ENCODE measurements around the gene DENND6B. TPM values are rescaled to one million over a fixed set of nuclear protein-coding genes. Genes with fewer than 3 reads are reported as not detected.

DENND6B gene
- total RNA-seq, 6 experiments from 2014 or later: 0.98 to 4.1 (median 1.9) TPM

DNA sequence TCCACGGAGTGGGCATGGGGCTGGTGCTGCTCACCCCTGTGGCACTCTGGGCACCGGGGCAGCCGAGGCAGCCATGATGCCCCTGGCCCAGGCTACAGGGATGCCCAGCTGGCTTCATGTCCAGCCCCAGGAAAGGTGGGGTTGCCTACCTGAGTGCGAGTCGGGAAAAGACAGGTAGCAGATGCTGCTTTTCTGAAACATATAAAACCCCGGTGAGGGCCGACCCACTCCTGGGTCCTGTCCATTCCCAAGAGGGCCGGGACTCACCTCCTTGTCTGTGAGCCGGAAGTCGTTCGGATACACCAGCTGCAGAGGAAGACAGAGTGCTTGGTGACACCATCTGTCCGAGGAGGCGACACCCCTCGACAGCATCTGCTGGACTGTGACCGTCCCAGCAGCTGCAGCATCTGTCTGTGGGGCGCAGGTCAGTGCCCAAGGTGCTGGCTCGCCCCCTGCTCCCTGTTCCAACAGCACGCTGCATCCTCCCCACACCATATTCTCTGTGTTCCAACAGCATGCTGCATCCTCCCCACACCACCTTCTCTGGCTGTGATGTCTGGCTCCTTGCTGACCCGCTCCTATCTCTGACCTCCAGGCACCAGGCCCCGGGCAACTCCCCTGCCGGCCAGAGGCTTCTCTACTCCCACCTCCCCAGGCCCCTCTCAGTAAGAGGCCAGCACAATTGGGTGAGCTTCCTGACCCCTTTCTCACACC, 8.0 kb downstream of the DENND6B start:
- Histone ChIP-seq H3K4me3 (no peak overlapping the region), H3K9me3 (no peaks in the 10 kb centered on the region), H3K4me1 (peaks cover 0 to 5% (median 2%) of the 10 kb centered on the region in 4 donors), H3K27me3 (no peaks in the 10 kb centered on the region), H3K27ac (no peak overlapping the region), H3K36me3 (no peaks in the 10 kb centered on the region)
- ATAC-seq: no peak
- no peak for DNase-seq
- intact Hi-C loops (cut with DNase I): no loop called here
- WGBS (ENCODE audit: insufficient coverage, low coverage, low lambda C conversion rate, missing lambda C conversion rate): 71% methylated on average over 3 of the region's 21 CpGs
- no peak for TF ChIP-seq POLR2A (IDR thresholded peaks at IDR 0.05)
- TF ChIP-seq, protein P1, sequence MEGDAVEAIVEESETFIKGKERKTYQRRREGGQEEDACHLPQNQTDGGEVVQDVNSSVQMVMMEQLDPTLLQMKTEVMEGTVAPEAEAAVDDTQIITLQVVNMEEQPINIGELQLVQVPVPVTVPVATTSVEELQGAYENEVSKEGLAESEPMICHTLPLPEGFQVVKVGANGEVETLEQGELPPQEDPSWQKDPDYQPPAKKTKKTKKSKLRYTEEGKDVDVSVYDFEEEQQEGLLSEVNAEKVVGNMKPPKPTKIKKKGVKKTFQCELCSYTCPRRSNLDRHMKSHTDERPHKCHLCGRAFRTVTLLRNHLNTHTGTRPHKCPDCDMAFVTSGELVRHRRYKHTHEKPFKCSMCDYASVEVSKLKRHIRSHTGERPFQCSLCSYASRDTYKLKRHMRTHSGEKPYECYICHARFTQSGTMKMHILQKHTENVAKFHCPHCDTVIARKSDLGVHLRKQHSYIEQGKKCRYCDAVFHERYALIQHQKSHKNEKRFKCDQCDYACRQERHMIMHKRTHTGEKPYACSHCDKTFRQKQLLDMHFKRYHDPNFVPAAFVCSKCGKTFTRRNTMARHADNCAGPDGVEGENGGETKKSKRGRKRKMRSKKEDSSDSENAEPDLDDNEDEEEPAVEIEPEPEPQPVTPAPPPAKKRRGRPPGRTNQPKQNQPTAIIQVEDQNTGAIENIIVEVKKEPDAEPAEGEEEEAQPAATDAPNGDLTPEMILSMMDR (IDR thresholded peaks at IDR 0.05): no peak

GRCh38 chr22:50318356-50318697, 8.5 kb downstream of the DENND6B start:
- Histone ChIP-seq H3K4me3 (no peak overlapping the region), H3K4me1 (peaks cover 0 to 5% (median 2%) of the 10 kb centered on the region in 4 donors), H3K27ac (no peak overlapping the region), H3K27me3 (no peaks in the 10 kb centered on the region), H3K9me3 (no peaks in the 10 kb centered on the region), H3K36me3 (no peaks in the 10 kb centered on the region)
- WGBS (ENCODE audit: insufficient coverage, low coverage, low lambda C conversion rate, missing lambda C conversion rate): 100% methylated on average over 1 of the region's 7 CpGs
- intact Hi-C loops (cut with DNase I): no loop called here
- TF ChIP-seq, protein P1 (IDR thresholded peaks at IDR 0.05): no peak
- no peak for TF ChIP-seq POLR2A (IDR thresholded peaks at IDR 0.05)
- ATAC-seq: no peak
- no peak for DNase-seq

GRCh38 chr22:50317674-50318073, 9.1 kb downstream of the DENND6B start:
- H3K4me3 ChIP-seq: no peak overlapping the region
- intact Hi-C loops (cut with DNase I): no loop called here
- no CpG with 5 or more reads among the region's 7 CpGs for WGBS (ENCODE audit: insufficient coverage, low coverage, low lambda C conversion rate, missing lambda C conversion rate)
- ATAC-seq (no peak), DNase-seq (peak in 1 of 3 donors; percentile 39)
- no peak for TF ChIP-seq POLR2A (IDR thresholded peaks at IDR 0.05)
- TF ChIP-seq, protein P1 (IDR thresholded peaks at IDR 0.05): no peak
- no peaks in the 10 kb centered on the region for H3K9me3 ChIP-seq
- H3K4me1 ChIP-seq: peaks cover 0 to 4% (median 2%) of the 10 kb centered on the region in 4 donors
- no peaks in the 10 kb centered on the region for H3K27me3 ChIP-seq
- no peak overlapping the region for H3K27ac ChIP-seq
- H3K36me3 ChIP-seq: no peaks in the 10 kb centered on the region

DNA sequence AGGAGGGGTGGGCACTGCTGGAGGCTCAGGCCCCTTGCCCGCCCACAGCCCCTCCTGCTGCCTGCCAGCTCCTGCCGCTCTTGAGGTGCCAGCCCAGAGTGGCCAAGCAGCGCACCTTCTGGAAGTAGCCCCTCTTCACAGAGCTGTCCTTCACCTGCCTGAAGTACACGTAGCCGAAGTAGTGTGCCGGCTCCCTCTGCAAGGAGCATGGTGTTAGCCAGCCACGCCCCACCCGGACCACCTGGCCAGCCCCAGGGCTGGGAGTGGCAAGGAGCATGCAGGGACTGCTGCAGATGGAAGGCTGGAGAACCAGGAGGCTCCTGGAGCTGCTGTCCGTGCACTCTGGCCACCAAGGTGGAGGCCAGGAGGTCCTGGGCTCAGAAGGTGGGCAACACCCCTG, 9.6 kb downstream of the DENND6B start:
- Histone ChIP-seq H3K9me3 (no peaks in the 10 kb centered on the region), H3K4me3 (no peak overlapping the region), H3K27me3 (no peaks in the 10 kb centered on the region), H3K4me1 (peaks cover 0 to 1% (median 0%) of the 10 kb centered on the region in 4 donors), H3K27ac (no peak overlapping the region), H3K36me3 (no peaks in the 10 kb centered on the region)
- TF ChIP-seq, protein P1 (IDR thresholded peaks at IDR 0.05): no peak
- no peak for TF ChIP-seq POLR2A (IDR thresholded peaks at IDR 0.05)
- WGBS (ENCODE audit: insufficient coverage, low coverage, low lambda C conversion rate, missing lambda C conversion rate): no CpG with 5 or more reads among the region's 9 CpGs
- intact Hi-C loops (cut with DNase I): no loop called here
- peak in 1 of 3 donors; percentile 49 for DNase-seq
- no peak for ATAC-seq
